IPS-NIHi7 (cell line): ENCODE results near the gene PEPD.
A peak's percentile ranks its signal among the peaks of the same experiment; 100 is the strongest.

Experiments
- DNase-seq: peaks from one replicate; pipeline ENCODE4 v3.0.0; 2012; ENCODE audit warnings: mixed read lengths; ENCODE audit errors: extremely low spot score

PEPD gene

GRCh38 chr19:33359581-33359980 lies 162.0 kb downstream of the PEPD start:
- no peak for DNase-seq

GRCh38 chr19:33358408-33358807 lies 163.2 kb downstream of the PEPD start:
- DNase-seq, result no peak

- DNase-seq, result no peak
These were observed 164.0 kb downstream of the PEPD start for GRCh38 chr19:33357556-33357955.

GRCh38 chr19:33355535-33355934 lies 166.1 kb downstream of the PEPD start:
- DNase-seq, result no peak

- DNase-seq, result no peak
These were observed 170.9 kb downstream of the PEPD start for GRCh38 chr19:33350538-33351309.

- DNase-seq, result no peak
These were observed 172.0 kb downstream of the PEPD start for GRCh38 chr19:33349319-33350289.

GRCh38 chr19:33348301-33349010 lies 173.1 kb downstream of the PEPD start:
- DNase-seq, result no peak

- DNase-seq, result no peak
These were observed 174.3 kb downstream of the PEPD start for GRCh38 chr19:33347300-33347699.

GRCh38 chr19:33346665-33347064 lies 174.9 kb downstream of the PEPD start:
- DNase-seq, result no peak

- DNase-seq, result no peak
These were observed 176.4 kb downstream of the PEPD start for GRCh38 chr19:33345163-33345562.

GRCh38 chr19:33344573-33344925 lies 177.0 kb downstream of the PEPD start:
- DNase-seq, result no peak

- DNase-seq, result peak; percentile 56
These were observed 177.6 kb downstream of the PEPD start for GRCh38 chr19:33343859-33344572.

GRCh38 chr19:33343301-33343700 lies 178.3 kb downstream of the PEPD start:
- DNase-seq, result no peak

- DNase-seq, result no peak
These were observed 180.6 kb downstream of the PEPD start for GRCh38 chr19:33340991-33341390.

GRCh38 chr19:33339016-33339984 lies 182.3 kb downstream of the PEPD start:
- no peak for DNase-seq
